CD4-positive, alpha-beta memory T cell (primary cell): Measurements from ENCODE around the gene SLC1A2. TPM values are rescaled to one million over a fixed set of nuclear protein-coding genes. Genes with fewer than 3 reads are reported as not detected.
A peak's percentile ranks its signal among the peaks of the same experiment; 100 is the strongest.
"Not testable (repeated sequence)": the region's sequence is repeated elsewhere in the genome, so short reads cannot be mapped to it uniquely, and the experiment has no call there.

Experiments used
- CTCF ChIA-PET: fragments of 350-600 bp; sonication (Branson Sonifier 250); formaldehyde crosslinking; loops from one replicate; lab custom pipeline; 2021; ENCODE audit warnings: inconsistent platforms; ENCODE audit not compliant: partially characterized antibody; lab: Charles Lee
- POLR2A ChIA-PET: fragments of 350-600 bp; sonication (Branson Sonifier 250); formaldehyde crosslinking; loops from one replicate; lab custom pipeline; 2021; ENCODE audit not compliant: partially characterized antibody; lab: Charles Lee
- DNase-seq, 5 donors: peaks; one replicate each; pipeline versions ENCODE4 v3.0.0 to v3.0.0-alpha.2; 2020 to 2022; ENCODE audit warnings: mixed read lengths in 1 of 5
- H3K27ac ChIP-seq: one replicate; pipeline ENCODE4 v1.7.0; 2013; ENCODE audit warnings: low read depth, low read length
- H3K27me3 ChIP-seq: 2 replicates; pipeline ENCODE4 v1.7.0; 2013; ENCODE audit warnings: mild to moderate bottlenecking, low read length, moderate library complexity; ENCODE audit not compliant: insufficient read depth
- H3K36me3 ChIP-seq: 2 replicates; pipeline ENCODE4 v1.7.0; 2013; ENCODE audit warnings: mild to moderate bottlenecking, low read length, moderate library complexity; ENCODE audit not compliant: insufficient read depth
- H3K4me1 ChIP-seq: 2 replicates; pipeline ENCODE4 v1.7.0; 2013; ENCODE audit warnings: mild to moderate bottlenecking, low read length, moderate library complexity; ENCODE audit not compliant: insufficient read depth
- H3K4me3 ChIP-seq, 2 donors: one replicate each; pipeline ENCODE4 v1.7.0; 2013; ENCODE audit warnings: low read length in 2 of 2, mild to moderate bottlenecking in 1 of 2
- H3K9me3 ChIP-seq, 2 donors: one replicate each; pipeline ENCODE4 v1.7.0; 2013; ENCODE audit warnings: low read length in 2 of 2, control low read depth in 1 of 2; ENCODE audit not compliant: control insufficient read depth in 1 of 2
- H3K27ac Mint-ChIP-seq, 7 donors: one replicate each; pipeline ENCODE4 v1.8.0; 2020 to 2021; ENCODE audit warnings: mixed read lengths in 7 of 7, mild to moderate bottlenecking in 6 of 7, inconsistent platforms in 3 of 7, moderate library complexity in 3 of 7
- H3K27me3 Mint-ChIP-seq, 2 donors: one replicate each; pipeline ENCODE4 v1.8.0; 2020 to 2021; ENCODE audit warnings: mixed read lengths in 2 of 2
- H3K36me3 Mint-ChIP-seq, 2 donors: one replicate each; pipeline ENCODE4 v1.8.0; 2020 to 2021; ENCODE audit warnings: mixed read lengths in 2 of 2, inconsistent platforms in 1 of 2, mild to moderate bottlenecking in 1 of 2
- H3K4me1 Mint-ChIP-seq, 4 donors: one replicate each; pipeline ENCODE4 v1.8.0; 2020 to 2021; ENCODE audit warnings: mixed read lengths in 4 of 4, mild to moderate bottlenecking in 1 of 4
- H3K4me3 Mint-ChIP-seq, 8 donors: one replicate each; pipeline ENCODE4 v1.8.0; 2020 to 2021; ENCODE audit warnings: mixed read lengths in 8 of 8, mild to moderate bottlenecking in 7 of 8, moderate library complexity in 6 of 8, inconsistent platforms in 3 of 8
- H3K9me3 Mint-ChIP-seq, 8 donors: one replicate each; pipeline ENCODE4 v1.8.0; 2020 to 2021; ENCODE audit warnings: mixed read lengths in 8 of 8, mild to moderate bottlenecking in 5 of 8, inconsistent platforms in 3 of 8, moderate library complexity in 1 of 8
- intact Hi-C: fragments of 100-400 bp; cut with micrococcal nuclease; formaldehyde crosslinking; loops from one replicate; pipeline ENCODE4 v1.15.1; 2023
- polyA plus RNA-seq, 2 donors: library from polyadenylated mRNA; unstranded; fragments of 300-500 nt; fragmentation: Illumina TruSeq; gene quantifications; one replicate each; pipeline ENCODE4 v1.2.3, GENCODE V29; 2021
- total RNA-seq, 2 experiments: library from RNA; stranded (reverse); gene quantifications; one replicate each; pipeline ENCODE4 v1.2.3, GENCODE V29; 2021

Gene SLC1A2
- total and polyA plus RNA-seq, 4 experiments from 2014 or later = 0.08 to 0.25 (median 0.11) TPM

DNA sequence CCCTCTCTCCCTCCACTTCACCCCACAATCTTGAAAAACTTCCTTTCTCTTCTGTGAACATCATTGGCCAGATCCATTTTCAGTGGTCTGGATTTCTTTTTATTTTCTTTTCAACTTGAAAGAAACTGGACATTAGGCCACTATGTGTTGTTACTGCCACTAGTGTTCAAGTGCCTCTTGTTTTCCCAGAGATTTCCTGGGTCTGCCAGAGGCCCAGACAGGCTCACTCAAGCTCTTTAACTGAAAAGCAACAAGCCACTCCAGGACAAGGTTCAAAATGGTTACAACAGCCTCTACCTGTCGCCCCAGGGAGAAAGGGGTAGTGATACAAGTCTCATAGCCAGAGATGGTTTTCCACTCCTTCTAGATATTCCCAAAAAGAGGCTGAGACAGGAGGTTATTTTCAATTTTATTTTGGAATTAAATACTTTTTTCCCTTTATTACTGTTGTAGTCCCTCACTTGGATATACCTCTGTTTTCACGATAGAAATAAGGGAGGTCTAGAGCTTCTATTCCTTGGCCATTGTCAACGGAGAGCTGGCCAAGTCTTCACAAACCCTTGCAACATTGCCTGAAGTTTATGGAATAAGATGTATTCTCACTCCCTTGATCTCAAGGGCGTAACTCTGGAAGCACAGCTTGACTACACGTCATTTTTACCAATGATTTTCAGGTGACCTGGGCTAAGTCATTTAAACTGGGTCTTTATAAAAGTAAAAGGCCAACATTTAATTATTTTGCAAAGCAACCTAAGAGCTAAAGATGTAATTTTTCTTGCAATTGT is 188.1 kb downstream of the SLC1A2 start:
- H3K4me1 ChIP-seq = peaks cover 30% of the 10 kb centered on the region
- no peak overlapping the region for H3K27ac ChIP-seq
- no peaks in the 10 kb centered on the region for H3K27me3 ChIP-seq
- Mint-ChIP-seq H3K36me3 (peaks cover 82 to 86% of the 10 kb centered on the region in 2 donors), H3K4me3 (no peak overlapping the region), H3K27me3 (no peaks in the 10 kb centered on the region), H3K9me3 (peaks cover 4 to 48% (median 27%) of the 10 kb centered on the region in 8 donors), H3K27ac (peak overlapping the region in 6 of 7 donors; percentile 46 to 86 (median 72)), H3K4me1 (peaks cover 30 to 65% (median 50%) of the 10 kb centered on the region in 4 donors)
- ChIA-PET POLR2A (interaction anchor here (1.1 to 1.5 kb wide), 2 partner anchors 12 to 65 kb away, joined by 4 read pairs; no protein-coding TSS in a partner anchor), CTCF (interaction anchor here (0.6 kb wide), 1 partner anchor 229 kb away, joined by 5 read pairs; no protein-coding TSS in a partner anchor)
- intact Hi-C loops = no loop called here
- H3K9me3 ChIP-seq = peaks cover 0 to 4% of the 10 kb centered on the region in 2 donors
- DNase-seq = no peak
- H3K4me3 ChIP-seq = no peak overlapping the region
- peaks cover 48% of the 10 kb centered on the region for H3K36me3 ChIP-seq

DNA sequence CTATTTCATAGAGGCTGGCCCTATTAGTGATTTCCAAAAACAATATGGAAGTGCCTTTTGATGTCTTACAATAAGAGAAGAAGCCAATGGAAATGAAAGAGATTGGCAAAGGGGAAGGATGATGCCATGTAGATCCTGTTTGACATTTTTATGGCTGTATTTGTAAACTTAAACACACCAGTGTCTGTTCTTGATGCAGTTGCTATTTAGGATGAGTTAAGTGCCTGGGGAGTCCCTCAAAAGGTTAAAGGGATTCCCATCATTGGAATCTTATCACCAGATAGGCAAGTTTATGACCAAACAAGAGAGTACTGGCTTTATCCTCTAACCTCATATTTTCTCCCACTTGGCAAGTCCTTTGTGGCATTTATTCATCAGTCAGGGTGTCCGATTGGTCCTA is 189.0 kb downstream of the SLC1A2 start:
- CTCF ChIA-PET = interaction anchor here (1.3 kb wide), 1 partner anchor 75 kb away, joined by 6 read pairs; no protein-coding TSS in a partner anchor
- no peaks in the 10 kb centered on the region for H3K27me3 ChIP-seq
- Mint-ChIP-seq H3K36me3 (peaks cover 86 to 93% of the 10 kb centered on the region in 2 donors), H3K9me3 (peaks cover 4 to 48% (median 25%) of the 10 kb centered on the region in 8 donors), H3K4me3 (no peak overlapping the region), H3K27me3 (no peaks in the 10 kb centered on the region), H3K4me1 (peaks cover 24 to 56% (median 44%) of the 10 kb centered on the region in 4 donors), H3K27ac (peak overlapping the region; percentile 23 to 86 (median 73))
- intact Hi-C loops = no loop called here
- DNase-seq = no peak
- H3K4me3 ChIP-seq = no peak overlapping the region
- H3K9me3 ChIP-seq = peaks cover 0 to 4% of the 10 kb centered on the region in 2 donors
- H3K36me3 ChIP-seq = peaks cover 53% of the 10 kb centered on the region
- no peak overlapping the region for H3K27ac ChIP-seq
- H3K4me1 ChIP-seq = peaks cover 21% of the 10 kb centered on the region
- POLR2A ChIA-PET = interaction anchor here (0.9 to 1.5 kb wide), 2 partner anchors 12 kb away, joined by 3 to 4 read pairs; no protein-coding TSS in a partner anchor

DNA sequence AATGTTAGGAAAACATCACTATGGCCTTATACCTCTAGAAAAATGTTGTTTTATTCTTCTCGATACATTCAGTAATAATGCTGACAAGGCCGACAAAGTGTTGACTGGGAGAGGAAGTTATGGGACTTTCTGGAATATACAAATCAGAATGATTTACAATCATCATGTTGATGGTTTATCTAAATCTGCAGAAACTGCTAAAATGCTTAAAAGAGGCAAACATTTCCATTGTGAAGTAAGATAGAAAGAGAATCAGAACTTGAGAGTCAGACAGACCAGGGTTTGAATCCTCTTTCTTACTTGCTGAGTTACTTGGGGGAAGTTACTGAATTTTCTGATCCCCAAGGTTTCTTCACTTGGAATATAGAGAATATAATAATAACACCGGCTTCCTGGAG is 191.0 kb downstream of the SLC1A2 start:
- ChIA-PET POLR2A (no interaction called here), CTCF (interaction anchor here (0.9 to 1.4 kb wide), 2 partner anchors 12 to 65 kb away, joined by 3 to 7 read pairs; no protein-coding TSS in a partner anchor)
- peaks cover 92 to 94% of the 10 kb centered on the region in 2 donors for H3K36me3 Mint-ChIP-seq
- peak overlapping the region in 4 of 7 donors; percentile 1 to 73 (median 36) for H3K27ac Mint-ChIP-seq
- no peaks in the 10 kb centered on the region for H3K9me3 ChIP-seq
- H3K4me3 Mint-ChIP-seq = no peak overlapping the region
- no peaks in the 10 kb centered on the region for H3K27me3 Mint-ChIP-seq
- H3K4me3 ChIP-seq = no peak overlapping the region
- H3K27ac ChIP-seq = no peak overlapping the region
- peaks cover 8 to 36% (median 28%) of the 10 kb centered on the region in 4 donors for H3K4me1 Mint-ChIP-seq
- H3K9me3 Mint-ChIP-seq = peaks cover 2 to 27% (median 11%) of the 10 kb centered on the region in 8 donors
- no peaks in the 10 kb centered on the region for H3K27me3 ChIP-seq
- peaks cover 73% of the 10 kb centered on the region for H3K36me3 ChIP-seq
- peaks cover 6% of the 10 kb centered on the region for H3K4me1 ChIP-seq
- no peak for DNase-seq
- intact Hi-C loops = no loop called here

DNA sequence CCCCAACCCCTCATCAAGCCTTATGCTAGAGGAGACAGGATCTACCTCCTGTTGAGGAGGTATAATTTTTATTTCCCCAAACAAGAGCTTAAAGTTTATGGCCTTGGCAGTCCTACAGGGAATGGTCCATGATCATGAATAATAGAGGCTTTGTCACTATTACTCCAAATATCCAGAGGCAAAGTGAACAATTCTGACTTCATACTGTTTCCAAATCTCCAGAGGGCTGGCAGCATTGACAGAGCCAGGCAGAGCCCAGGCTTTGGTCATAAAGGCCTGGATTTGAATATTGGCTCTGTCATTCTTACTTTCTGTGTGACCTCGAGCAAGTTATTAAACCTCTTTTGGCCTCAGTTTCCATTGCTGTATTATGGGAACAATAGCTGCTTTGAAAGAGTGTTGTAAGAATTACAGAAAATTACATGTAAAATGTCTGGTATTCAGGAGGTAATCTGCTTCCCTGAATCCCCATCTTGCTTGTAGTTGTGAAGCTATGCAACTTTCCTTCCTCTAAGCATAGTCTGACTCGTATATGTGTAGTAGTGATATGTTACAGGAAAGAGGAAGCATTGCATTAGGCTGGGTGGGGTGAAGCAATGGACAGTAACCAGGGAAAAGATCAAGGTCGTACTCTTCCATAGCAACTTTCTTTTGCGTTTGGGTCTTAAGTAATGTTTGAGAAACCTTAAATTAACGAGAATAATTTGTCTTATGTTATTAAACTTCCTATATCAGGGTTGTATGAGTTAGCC is 191.6 kb downstream of the SLC1A2 start:
- Mint-ChIP-seq H3K4me3 (no peak overlapping the region), H3K27ac (peak overlapping the region; percentile 1 to 84 (median 60))
- H3K27ac ChIP-seq = no peak overlapping the region

DNA sequence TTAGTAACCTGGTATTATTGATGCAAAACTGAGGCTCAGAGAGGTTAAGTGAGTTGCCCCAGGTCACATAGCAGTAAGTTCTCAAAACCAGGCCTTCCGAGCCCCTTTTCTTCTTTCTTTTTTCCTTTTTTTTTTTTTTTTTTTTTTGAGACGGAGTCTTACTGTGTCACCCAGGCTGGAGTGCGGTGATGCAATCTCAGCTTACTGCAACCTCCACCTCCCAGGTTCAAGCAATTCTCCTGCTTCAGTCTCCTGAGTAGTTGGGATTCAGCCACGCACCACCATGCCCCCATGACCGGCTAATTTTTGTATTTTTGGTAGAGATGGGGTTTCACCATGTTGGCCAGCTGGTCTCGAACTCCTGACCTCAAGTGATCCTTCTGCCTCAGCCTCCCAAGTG is 192.6 kb downstream of the SLC1A2 start:
- H3K27ac ChIP-seq, H3K4me3 Mint-ChIP-seq, H3K4me1 ChIP-seq, H3K4me3 ChIP-seq, DNase-seq, H3K27me3 ChIP-seq, H3K27me3 Mint-ChIP-seq, intact Hi-C loops, H3K9me3 ChIP-seq: not testable (repeated sequence)
- H3K9me3 Mint-ChIP-seq = peaks cover 0 to 14% (median 4%) of the 10 kb centered on the region in 8 donors
- H3K36me3 ChIP-seq = peaks cover 87% of the 10 kb centered on the region
- H3K27ac Mint-ChIP-seq = peak overlapping the region in 4 of 7 donors; percentile 60 to 86 (median 75)
- ChIA-PET POLR2A (interaction anchor here (2.7 kb wide), 1 partner anchor 10 kb away, joined by 16 read pairs; no protein-coding TSS in a partner anchor), CTCF (interaction anchor here (2.4 kb wide), 1 partner anchor 9 kb away, joined by 8 read pairs; no protein-coding TSS in a partner anchor)
- H3K36me3 Mint-ChIP-seq = peaks cover 91 to 97% of the 10 kb centered on the region in 2 donors
- peaks cover 6 to 24% (median 21%) of the 10 kb centered on the region in 4 donors for H3K4me1 Mint-ChIP-seq

More for the DNA sequence above, 191.6 kb downstream of the SLC1A2 start:
- H3K4me3 ChIP-seq = no peak overlapping the region
- H3K36me3 ChIP-seq = peaks cover 79% of the 10 kb centered on the region
- peaks cover 8 to 30% (median 25%) of the 10 kb centered on the region in 4 donors for H3K4me1 Mint-ChIP-seq
- no peaks in the 10 kb centered on the region for H3K9me3 ChIP-seq
- H3K27me3 Mint-ChIP-seq = no peaks in the 10 kb centered on the region
- intact Hi-C loops = no loop called here
- no peak for DNase-seq
- peaks cover under 1% of the 10 kb centered on the region for H3K4me1 ChIP-seq
- peaks cover 2 to 21% (median 9%) of the 10 kb centered on the region in 8 donors for H3K9me3 Mint-ChIP-seq
- POLR2A ChIA-PET = interaction anchor here (2.7 kb wide), 1 partner anchor 9 kb away, joined by 16 read pairs; no protein-coding TSS in a partner anchor
- CTCF ChIA-PET = interaction anchor here (0.9 to 2.4 kb wide), 3 partner anchors 8 to 78 kb away, joined by 3 to 8 read pairs (median 3); no protein-coding TSS in a partner anchor
- H3K36me3 Mint-ChIP-seq = peaks cover 94 to 98% of the 10 kb centered on the region in 2 donors
- H3K27me3 ChIP-seq = no peaks in the 10 kb centered on the region

DNA sequence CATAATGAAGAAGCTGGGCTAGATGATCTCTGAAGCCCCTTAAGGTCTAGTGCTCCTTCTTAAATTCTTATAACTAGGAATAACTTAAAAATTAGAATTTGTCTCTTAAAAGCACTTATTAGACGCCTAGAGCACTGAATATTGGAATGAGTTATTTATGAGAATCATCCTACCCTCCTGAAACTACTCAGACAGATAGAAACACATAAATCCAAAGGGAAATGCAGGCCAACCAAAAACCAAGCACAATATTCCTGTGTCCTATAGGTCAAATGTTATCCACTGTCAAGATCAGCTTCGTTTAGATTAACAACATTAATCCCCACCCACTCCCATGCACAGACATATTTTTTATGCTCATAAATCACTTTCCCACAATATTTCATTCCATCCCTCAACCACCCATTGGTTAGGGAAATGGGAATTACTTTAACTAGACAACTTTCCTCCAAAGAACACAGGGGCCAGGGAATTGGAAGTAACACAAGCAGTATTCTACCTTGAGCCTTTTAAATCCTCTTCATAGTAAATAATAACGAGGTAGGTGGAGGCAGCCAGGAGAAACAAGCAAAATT is 193.3 kb downstream of the SLC1A2 start:
- ChIA-PET CTCF (interaction anchor here (2.4 kb wide), 1 partner anchor 10 kb away, joined by 8 read pairs; no protein-coding TSS in a partner anchor), POLR2A (interaction anchor here (1.3 to 2.7 kb wide), 2 partner anchors 11 to 12 kb away, joined by 5 to 16 read pairs; no protein-coding TSS in a partner anchor)
- intact Hi-C loops = no loop called here
- H3K9me3 Mint-ChIP-seq = peaks cover 0 to 8% (median 3%) of the 10 kb centered on the region in 8 donors
- H3K27ac Mint-ChIP-seq = peak overlapping the region; percentile 0 to 86 (median 73)
- no peaks in the 10 kb centered on the region for H3K27me3 Mint-ChIP-seq
- H3K36me3 Mint-ChIP-seq = peaks cover 91 to 95% of the 10 kb centered on the region in 2 donors
- H3K27me3 ChIP-seq = no peaks in the 10 kb centered on the region
- H3K4me1 ChIP-seq = no peaks in the 10 kb centered on the region
- H3K4me3 ChIP-seq = no peak overlapping the region
- H3K4me3 Mint-ChIP-seq = no peak overlapping the region
- peaks cover 91% of the 10 kb centered on the region for H3K36me3 ChIP-seq
- DNase-seq = no peak
- H3K27ac ChIP-seq = no peak overlapping the region
- peaks cover 6 to 24% (median 21%) of the 10 kb centered on the region in 4 donors for H3K4me1 Mint-ChIP-seq
- no peaks in the 10 kb centered on the region for H3K9me3 ChIP-seq
